NCI-H2171 (cell line): ENCODE results near the gene DPP7.
A peak's percentile ranks its signal among the peaks of the same experiment; 100 is the strongest.

ENCODE experiments used
- DNase-seq: peaks from one replicate; lab custom pipeline; 2025; lab: John Stamatoyannopoulos, UW

DPP7 gene

DNA sequence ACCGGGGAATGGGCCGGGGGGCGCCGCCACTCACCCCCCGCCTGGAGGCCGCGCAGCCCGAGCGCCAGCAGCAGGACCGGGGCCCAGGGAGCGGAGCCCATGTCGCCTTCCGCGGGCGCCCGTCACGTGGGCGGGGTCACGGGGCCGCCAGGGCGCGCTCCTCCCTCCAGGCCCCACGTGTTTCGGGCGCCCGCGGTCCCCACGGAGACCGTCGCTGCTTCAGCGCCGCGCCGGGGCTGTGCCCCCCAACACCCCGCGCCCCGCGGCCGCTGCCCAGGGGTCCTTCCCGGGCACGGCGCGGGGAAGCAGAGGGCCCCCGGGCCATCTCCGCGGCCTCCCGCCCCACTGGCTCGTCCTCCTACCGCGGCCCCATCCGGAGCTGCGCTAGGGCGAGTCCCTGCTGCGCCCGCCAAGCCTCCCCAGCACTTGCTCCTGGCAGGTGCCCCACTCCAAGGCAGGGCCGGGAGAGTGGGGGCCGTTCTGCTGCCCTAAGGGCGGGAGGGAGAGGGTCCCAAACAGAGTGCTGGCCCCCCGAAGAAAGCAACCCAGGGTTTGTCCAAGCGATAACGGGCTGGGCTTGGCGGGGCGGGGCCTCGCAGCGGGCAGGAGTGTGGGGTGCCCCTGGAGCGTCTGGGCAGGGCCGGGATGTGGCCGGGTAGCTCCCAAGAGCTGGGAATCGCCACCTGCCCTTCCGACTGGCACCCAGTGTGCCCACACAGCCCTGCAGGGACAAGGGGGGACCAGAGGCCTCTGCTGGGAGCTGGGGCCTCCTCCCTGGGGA is at the start of gene DPP7:
Gene DPP7, minus strand, starts transcription at position 121 of the 781 bp plus-strand sequence. Its CDS starts 20 bp downstream, at position 101.
- peak; percentile 82 for DNase-seq

DNA sequence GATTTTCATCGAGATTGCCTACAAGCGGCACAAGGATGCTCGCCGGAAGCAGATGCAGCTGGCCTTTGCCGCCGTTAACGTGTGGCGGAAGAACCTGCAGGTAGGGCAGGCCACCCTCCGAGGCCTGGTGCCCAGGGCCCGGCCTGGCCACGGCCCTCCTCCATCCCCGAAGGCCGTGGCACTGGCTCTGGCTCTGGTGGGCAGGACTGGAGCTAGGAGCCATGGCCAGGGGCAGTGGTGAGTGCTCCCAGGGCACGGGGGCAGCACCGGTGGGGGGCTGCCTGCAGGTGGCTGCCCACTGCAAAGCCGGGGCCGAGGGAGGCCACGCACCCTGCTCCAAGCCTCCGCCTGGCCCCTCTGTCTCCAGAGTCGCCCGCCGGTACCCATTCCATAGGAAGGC is 49.3 kb upstream of the DPP7 start:
- DNase-seq, result no peak

GRCh38 chr9:137163365-137163715 is 48.8 kb upstream of the DPP7 start:
- no peak for DNase-seq

DNA sequence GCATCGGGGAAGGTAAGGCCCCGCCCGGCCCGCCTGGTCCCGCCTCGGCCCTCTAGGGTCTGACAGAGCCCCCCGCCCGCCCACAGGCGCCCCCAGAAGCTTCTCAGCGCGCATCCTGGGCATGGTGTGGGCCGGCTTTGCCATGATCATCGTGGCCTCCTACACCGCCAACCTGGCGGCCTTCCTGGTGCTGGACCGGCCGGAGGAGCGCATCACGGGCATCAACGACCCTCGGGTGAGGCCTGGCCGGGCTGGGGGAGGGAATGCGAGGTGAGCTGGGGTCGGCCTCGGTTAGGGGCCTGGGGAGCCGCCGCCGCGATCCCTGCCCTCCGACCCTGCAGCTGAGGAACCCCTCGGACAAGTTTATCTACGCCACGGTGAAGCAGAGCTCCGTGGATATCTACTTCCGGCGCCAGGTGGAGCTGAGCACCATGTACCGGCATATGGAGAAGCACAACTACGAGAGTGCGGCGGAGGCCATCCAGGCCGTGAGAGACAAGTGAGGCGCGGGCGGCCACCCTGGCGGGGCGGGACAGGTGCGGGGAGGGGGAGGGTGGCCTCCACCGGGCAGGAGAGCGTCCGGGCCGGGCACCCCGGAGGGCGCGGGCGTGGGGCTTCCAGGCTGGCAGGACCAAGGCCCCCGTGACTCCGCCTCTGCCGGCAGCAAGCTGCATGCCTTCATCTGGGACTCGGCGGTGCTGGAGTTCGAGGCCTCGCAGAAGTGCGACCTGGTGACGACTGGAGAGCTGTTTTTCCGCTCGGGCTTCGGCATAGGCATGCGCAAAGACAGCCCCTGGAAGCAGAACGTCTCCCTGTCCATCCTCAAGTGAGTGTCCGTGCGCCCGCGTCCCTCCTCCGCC is 48.2 kb upstream of the DPP7 start:
- DNase-seq, result peak; percentile 63

DNA sequence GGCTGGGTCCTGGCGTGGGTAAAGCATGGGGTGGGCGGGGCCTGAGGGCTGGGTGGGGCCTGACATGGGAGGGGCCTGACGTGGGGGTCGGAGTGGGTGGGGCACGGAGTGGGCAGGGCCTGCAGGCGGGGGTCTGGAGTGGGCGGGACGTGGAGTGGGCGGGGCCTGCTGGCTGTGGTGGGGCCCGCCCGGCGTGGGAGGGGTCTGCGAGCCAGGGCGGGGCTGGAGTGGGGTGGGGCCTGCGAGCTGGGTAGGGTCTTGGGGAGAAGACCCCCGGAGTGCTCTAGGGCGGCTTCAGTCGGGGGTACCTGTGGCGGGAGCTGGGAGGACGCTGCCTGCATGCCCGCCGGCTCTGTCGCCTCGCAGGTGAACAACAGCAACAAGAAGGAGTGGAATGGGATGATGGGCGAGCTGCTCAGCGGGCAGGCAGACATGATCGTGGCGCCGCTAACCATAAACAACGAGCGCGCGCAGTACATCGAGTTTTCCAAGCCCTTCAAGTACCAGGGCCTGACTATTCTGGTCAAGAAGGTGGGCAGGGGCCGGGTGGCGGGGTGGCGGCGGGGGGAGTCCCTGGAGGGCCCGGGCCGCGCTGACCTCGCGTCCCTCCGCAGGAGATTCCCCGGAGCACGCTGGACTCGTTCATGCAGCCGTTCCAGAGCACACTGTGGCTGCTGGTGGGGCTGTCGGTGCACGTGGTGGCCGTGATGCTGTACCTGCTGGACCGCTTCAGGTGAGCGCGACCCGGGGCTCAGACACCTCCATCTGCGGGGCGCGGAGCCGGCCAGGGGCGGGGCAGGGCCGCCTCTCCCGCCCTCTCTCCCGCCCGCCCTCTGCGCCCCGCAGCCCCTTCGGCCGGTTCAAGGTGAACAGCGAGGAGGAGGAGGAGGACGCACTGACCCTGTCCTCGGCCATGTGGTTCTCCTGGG is 47.3 kb upstream of the DPP7 start:
- DNase-seq, result no peak

GRCh38 chr9:137160716-137161557 is 46.4 kb upstream of the DPP7 start:
- peak; percentile 99 for DNase-seq

- no peak for DNase-seq
Measured at GRCh38 chr9:137160054-137160425, 45.5 kb upstream of the DPP7 start.

DNA sequence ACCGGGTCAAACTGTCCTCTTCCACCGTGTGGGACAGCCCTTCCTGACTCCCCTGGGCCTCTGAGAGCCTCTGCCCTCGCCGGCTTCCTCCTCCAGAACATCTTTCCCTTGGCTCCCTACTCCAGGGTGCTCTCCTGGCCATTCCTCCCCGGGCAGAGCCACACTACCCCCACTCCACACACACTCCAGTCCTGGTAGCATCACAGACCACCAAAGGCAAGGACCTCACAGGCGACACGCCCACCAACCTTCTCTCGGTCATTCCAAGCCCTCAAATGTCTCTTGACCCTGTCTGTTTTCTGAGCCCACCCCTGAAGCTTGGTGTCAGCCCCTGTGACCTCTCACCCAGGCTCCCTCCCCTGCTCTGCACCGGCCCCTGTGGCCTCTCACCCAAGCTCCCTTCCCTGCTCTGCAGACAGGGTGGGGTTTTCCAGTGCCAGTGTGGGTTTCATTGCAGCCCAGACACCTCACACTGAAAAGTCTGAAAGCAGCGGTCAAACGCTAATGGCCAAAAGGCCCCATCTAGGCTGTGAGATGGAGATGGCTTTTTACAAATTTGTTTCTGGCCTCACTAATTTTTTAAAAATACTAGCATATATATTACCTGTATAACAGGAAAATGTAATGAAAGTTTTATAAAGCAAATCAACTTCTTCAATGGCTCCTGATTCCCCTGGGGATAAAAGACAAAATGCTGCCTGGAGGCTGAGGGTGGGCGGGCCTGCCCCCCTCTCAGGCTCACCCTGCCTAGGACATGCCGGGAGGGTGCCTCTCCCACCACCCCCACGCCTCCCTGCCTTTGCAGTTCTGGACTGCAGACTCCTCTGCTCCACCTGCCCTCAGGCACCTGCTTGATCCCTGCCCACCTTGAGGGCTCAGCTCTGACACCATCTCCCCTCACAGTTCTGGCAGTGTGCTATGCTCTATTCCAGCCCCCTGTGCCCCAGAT is 44.8 kb upstream of the DPP7 start:
- no peak for DNase-seq

DNA sequence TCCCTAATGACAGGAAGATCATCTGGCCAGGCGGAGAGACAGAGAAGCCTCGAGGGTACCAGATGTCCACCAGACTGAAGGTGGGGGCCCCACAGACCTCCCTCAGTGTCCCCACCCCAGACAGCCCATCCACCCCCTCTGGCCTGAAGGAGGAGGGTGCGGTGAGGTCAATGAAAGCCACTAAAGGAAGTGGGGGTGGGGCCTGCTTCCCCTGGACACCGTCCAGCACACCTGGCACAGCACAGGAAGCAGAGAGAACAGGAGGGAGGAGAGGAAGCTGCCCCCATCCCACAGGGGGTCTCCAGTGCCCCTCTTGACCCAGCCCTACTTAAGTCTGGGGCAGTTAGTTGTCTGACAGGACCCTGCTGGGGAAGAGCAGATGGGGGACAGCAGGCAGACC is 44.1 kb upstream of the DPP7 start:
- DNase-seq, result no peak

DNA sequence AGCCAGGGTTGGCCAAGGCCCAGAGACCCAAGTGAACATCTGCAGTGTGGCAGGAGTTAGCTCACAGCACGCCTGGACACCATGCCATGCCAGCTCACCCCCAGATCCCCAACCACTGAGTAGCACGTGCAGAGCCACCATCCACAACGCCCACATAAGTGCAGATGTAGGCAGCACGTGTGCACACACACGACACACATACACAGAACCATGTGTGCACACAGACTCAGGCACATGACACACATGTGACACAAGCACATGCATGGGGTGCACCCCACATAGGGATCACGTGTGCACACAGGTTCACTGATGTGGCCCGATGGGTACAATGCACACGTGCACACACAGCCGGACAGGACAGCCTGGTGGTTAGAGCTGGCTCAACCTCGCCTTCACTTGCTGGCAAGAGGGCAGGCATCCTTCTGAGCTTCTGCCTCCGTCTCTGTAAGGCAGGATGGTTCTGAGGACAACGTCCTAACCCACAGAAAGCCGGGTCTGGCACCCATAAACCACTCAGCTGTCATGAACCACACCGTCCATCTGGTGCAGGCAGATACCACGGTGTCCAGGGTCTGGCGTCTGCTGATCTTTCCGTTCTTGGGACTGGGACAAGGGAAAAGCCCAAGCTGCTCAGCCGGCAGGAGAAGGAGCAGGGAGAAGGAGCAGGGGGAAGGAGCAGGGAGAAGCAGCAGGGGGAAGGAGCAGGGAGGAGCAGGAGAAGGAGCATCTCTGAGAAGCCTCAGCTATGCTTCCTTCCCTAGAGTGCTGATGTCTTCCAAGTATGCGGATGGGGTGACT is 43.3 kb upstream of the DPP7 start:
- no peak for DNase-seq

DNA sequence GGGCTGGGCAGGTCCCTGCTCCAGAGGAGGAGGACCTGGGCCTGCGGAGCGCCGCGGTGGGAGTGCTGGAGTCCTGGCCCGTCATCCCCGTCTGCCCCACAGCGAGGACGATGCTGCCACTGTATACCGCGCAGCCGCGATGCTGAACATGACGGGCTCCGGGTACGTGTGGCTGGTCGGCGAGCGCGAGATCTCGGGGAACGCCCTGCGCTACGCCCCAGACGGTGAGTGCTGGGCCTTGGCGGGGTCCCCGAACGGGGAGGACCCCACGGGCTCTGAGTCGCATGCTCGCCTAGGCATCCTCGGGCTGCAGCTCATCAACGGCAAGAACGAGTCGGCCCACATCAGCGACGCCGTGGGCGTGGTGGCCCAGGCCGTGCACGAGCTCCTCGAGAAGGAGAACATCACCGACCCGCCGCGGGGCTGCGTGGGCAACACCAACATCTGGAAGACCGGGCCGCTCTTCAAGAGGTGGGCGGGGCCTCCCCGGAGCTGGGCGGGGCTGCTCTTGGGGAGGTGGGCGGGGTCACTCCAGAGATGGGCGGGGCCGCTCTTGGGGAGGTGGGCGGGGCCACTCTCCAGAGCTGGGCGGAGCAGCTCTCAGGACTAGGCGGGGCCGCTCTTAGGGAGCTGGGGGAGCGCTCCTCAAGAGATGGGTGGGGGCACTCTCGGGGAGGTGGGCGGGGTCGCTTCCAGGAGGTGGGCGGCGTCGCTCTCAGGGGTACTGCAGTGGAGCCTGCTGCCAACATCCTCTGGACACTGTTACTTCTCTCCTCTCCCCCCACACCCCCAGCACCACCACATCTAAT is 42.2 kb upstream of the DPP7 start:
- no peak for DNase-seq

GRCh38 chr9:137152844-137153405 is 38.4 kb upstream of the DPP7 start:
- no peak for DNase-seq

- DNase-seq, result peak; percentile 90
Measured at GRCh38 chr9:137150617-137151457, 36.3 kb upstream of the DPP7 start.

DNA sequence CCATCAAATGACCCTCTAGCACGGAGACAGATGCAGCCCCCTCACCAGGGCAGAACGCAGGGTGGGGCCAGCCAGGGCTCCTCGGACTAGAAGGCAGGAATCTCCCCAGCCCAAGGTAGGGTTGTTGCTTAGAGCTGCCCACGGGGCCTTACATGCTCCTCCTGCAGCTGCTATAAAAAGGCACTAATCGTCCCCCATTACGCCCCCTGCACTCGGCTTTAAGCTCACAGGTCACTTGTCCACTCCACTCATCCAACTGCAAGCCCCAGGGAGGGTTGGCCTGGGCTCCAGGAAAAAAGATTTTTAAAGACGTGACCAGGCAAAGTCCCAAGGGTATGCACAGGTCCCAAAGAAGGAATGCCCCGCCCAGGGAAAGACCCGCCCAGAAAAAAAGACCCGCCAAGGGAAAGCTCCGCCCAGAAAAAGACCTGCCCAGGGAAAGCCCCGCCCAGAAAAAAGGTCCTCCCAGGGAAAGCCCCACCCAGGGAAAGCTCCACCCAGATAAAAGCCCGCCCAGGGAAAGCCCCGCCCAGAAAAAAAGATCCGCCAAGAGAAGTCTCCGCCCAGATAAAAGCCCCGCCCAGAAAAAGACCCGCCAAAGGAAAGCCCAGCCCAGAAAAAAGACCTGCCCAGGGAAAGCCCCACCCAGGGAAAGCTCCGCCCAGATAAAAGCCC is 35.5 kb upstream of the DPP7 start:
- DNase-seq, result peak; percentile 90

GRCh38 chr9:137149363-137149762 is 34.8 kb upstream of the DPP7 start:
- DNase-seq, result no peak

DNA sequence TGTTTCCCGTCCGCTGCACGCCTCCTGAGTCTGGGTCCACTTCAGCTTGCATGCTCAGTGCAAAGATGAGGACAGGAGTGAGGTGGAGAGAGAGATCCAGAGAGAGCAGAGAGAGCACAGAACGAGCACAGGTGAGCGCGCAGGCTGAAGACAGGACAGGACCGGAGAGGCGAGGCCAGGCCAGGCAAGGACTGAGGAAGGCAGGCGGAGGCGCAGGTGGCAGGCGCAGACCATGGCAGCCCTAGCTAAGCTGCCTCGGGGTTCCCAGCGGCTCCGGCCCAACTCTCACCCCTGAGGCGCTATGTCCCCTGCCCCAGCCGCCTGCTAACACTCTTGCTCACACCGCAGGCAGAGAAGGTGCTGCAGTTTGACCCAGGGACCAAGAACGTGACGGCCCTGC is 34.1 kb upstream of the DPP7 start:
- no peak for DNase-seq

DNA sequence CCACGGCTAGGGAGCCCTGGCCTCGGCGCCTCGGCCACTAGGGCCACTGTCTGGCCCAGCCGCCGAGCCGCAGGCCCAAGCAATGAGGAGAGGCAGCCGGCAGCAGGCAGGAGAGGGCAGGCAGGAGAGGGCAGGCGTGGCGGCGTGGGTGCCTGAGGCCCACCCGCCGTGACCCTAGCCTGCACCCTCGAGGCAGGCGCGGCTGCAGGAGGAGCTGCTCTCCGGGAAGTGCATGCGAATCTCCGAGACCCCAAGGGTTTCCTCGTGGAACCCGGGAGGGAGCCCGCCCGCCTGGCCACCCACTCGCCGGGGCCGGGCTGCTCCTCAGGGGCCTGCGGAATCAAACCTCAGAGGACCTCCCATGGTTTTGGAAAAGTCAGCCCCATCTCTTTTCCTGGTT is 33.7 kb upstream of the DPP7 start:
- no peak for DNase-seq
